Type B pancreatic cell (in vitro differentiated cells): ENCODE measurements around the gene CELSR2. TPM values are rescaled to one million over a fixed set of nuclear protein-coding genes. Genes with fewer than 3 reads are reported as not detected.
A peak's percentile ranks its signal among the peaks of the same experiment; 100 is the strongest.
"Not testable (repeated sequence)": the region's sequence is repeated elsewhere in the genome, so short reads cannot be mapped to it uniquely, and the experiment has no call there.

Source experiments
- DNase-seq: peaks from one replicate; pipeline ENCODE4 v3.0.0; 2021; ENCODE audit warnings: mixed read lengths; ENCODE audit not compliant: unreplicated experiment; ENCODE audit errors: extremely low spot score
- H3K27ac Mint-ChIP-seq: 2 replicates; pipeline ENCODE4 v1.8.0; 2021; ENCODE audit warnings: mild to moderate bottlenecking, mixed read lengths
- H3K27me3 Mint-ChIP-seq: 2 replicates; pipeline ENCODE4 v1.8.0; 2021; ENCODE audit warnings: mixed read lengths
- H3K36me3 Mint-ChIP-seq: 2 replicates; pipeline ENCODE4 v1.8.0; 2021; ENCODE audit warnings: mixed read lengths
- H3K4me1 Mint-ChIP-seq: one replicate; pipeline ENCODE4 v1.8.0; 2021; ENCODE audit warnings: mixed read lengths; ENCODE audit not compliant: unreplicated experiment
- H3K4me3 Mint-ChIP-seq: 2 replicates; pipeline ENCODE4 v1.8.0; 2021; ENCODE audit warnings: mild to moderate bottlenecking, mixed read lengths
- H3K9me3 Mint-ChIP-seq: 2 replicates; pipeline ENCODE4 v1.8.0; 2021; ENCODE audit warnings: mixed read lengths
- total RNA-seq: library from RNA; stranded (reverse); gene quantifications from 2 replicates; pipeline ENCODE4 v1.2.1, GENCODE V29; 2021; ENCODE audit warnings: low replicate concordance
- TF ChIP-seq, protein P1 (sequence below): fragments of 200-600 bp; sonication (generic); conservative IDR thresholded peaks from 2 replicates; pipeline ENCODE4 v1.5.0; 2021; ENCODE audit warnings: antibody characterized with exemption, mild to moderate bottlenecking

CELSR2 gene
- total RNA-seq, 1 donor from 2014 or later: 35.5 TPM

DNA sequence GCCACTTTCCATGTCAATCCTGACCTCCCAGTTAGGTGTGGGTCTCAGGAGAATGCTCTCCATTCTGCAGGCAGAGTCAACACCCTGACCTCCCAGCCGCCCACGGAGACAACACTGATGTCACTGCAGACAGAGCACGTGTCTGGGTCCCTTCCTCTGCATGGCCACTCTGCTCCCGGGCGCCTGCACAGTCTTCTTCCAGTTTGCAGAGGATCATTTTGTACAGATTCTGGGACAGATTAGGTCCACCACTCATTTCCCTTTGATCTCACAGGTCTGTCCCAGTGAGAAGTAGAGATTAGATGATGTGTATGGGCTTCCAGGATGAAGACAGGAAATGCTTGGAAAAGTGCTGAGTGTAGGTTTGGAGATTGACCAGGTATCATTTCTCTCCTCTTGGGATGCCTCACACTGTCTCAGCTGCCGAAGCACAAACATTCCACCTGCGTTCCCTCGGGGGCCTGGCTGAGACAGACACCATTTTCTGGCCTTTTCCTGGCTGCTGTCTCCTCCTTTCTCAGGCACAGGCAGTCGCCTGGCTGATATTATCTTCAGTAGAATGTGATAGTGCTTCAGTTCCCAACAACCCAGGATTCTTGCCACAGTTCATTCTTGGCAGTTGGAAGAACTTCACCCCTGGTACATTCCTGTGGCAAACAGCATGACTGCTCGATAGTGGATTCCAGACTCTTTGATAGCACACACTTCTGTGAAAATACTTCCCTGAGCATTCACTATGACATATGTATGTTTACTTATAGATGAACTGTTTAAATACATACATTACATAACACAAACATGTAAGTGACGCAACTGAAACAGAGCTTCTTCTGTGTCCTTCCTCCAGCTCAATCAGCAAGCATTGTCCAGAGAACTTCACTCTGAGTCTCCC is 49.6 kb downstream of the CELSR2 start:
- Mint-ChIP-seq H3K9me3 (no peaks in the 10 kb centered on the region), H3K4me1 (peaks cover 16% of the 10 kb centered on the region), H3K4me3 (no peak overlapping the region), H3K27ac (peak overlapping the region; percentile 81), H3K27me3 (peaks cover 4% of the 10 kb centered on the region), H3K36me3 (no peaks in the 10 kb centered on the region)
- DNase-seq: no peak
- TF ChIP-seq, protein P1, sequence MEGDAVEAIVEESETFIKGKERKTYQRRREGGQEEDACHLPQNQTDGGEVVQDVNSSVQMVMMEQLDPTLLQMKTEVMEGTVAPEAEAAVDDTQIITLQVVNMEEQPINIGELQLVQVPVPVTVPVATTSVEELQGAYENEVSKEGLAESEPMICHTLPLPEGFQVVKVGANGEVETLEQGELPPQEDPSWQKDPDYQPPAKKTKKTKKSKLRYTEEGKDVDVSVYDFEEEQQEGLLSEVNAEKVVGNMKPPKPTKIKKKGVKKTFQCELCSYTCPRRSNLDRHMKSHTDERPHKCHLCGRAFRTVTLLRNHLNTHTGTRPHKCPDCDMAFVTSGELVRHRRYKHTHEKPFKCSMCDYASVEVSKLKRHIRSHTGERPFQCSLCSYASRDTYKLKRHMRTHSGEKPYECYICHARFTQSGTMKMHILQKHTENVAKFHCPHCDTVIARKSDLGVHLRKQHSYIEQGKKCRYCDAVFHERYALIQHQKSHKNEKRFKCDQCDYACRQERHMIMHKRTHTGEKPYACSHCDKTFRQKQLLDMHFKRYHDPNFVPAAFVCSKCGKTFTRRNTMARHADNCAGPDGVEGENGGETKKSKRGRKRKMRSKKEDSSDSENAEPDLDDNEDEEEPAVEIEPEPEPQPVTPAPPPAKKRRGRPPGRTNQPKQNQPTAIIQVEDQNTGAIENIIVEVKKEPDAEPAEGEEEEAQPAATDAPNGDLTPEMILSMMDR: no peak

DNA sequence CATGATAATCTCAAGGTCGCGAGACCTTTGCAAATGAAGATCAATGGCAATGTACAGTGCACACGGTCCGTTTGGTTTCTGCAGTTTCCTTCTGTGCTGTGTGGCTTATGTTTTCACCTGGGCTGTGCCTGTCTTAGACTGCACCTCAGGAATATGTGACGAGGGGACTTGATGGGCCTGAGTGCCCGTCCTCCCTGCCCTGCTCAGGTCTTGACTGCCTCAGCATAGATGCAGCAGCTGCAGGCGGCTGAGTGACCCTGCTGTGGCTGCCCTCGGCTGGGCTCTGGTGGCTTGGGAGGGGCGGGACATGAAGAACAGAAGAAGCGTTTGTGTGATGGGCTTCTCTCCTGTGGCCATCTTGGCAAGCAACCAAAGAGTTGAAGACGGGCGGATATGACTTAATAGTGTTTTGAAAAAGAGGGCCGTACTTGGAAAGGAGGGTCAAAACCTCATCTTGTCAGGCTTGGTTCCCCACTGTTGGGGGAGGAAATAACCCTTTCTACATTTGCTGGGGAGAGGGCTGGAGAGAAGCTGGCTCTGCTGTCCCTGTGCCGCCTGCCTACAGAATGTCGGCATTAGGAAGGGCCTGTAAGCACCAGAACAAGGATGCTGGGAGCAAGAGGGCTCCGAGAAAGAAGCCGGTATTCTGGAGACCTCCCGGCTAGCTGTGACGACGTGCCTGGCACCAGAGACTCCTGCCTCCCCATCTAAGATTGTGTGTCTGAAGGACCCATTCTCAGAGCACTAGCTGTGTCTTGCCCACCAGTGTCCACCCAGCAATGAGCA is 50.4 kb downstream of the CELSR2 start:
- no peaks in the 10 kb centered on the region for H3K36me3 Mint-ChIP-seq
- peaks cover 16% of the 10 kb centered on the region for H3K4me1 Mint-ChIP-seq
- TF ChIP-seq, protein P1: no peak
- DNase-seq: no peak
- H3K27ac Mint-ChIP-seq: peak overlapping the region; percentile 85
- no peak overlapping the region for H3K4me3 Mint-ChIP-seq
- no peaks in the 10 kb centered on the region for H3K9me3 Mint-ChIP-seq
- peaks cover 4% of the 10 kb centered on the region for H3K27me3 Mint-ChIP-seq

DNA sequence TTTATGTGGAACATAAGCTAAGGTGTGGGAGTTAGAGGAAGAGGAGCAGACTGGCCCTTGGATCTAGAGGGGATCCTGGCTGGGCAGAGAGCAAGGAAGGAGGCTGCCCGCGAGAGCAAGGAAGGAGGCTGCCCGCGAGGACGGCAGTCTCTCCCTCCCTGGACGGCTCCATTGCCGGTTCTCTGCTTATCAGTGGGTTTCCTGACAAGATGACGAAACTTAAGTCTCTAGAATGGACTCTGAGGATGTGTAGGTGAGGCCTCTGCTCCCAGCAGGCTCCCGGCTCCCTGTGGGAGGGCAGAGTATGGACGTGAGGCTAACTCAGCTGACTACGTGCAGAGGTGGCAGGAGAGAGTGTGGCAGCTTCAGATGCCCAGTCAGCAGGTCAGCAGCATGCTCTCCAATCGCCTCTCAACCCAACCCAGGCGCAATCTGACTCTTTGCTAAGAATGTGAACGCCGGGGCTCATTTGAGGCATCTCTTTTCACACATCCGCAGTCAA is 51.4 kb downstream of the CELSR2 start:
- no peak overlapping the region for H3K4me3 Mint-ChIP-seq
- peaks cover 18% of the 10 kb centered on the region for H3K4me1 Mint-ChIP-seq
- no peak overlapping the region for H3K27ac Mint-ChIP-seq
- peaks cover under 1% of the 10 kb centered on the region for H3K27me3 Mint-ChIP-seq
- no peak for DNase-seq
- H3K36me3 Mint-ChIP-seq: no peaks in the 10 kb centered on the region
- H3K9me3 Mint-ChIP-seq: no peaks in the 10 kb centered on the region
- TF ChIP-seq, protein P1: no peak

DNA sequence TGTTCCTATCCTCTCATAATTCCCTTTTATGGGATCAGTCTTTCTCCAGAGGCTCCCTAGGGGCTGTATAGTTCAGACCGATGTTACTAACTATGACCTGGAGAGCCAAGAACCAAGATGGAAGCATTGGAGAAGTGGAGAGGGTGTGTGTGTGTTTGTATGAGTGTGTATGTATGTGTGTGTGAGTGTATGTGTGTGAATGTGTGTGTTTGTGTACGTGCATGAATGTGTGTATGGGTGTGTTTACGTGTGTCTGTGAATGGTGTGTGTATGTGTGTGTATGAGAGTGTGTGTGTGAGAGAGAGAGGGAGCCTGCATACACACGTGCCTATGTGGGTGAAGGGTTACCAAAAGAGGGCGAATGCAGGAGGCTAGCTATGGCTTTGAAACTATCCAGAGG is 52.5 kb downstream of the CELSR2 start:
- DNase-seq: no peak
- Mint-ChIP-seq H3K9me3 (no peaks in the 10 kb centered on the region), H3K4me1 (peaks cover 26% of the 10 kb centered on the region), H3K4me3 (no peak overlapping the region), H3K36me3 (no peaks in the 10 kb centered on the region), H3K27ac (no peak overlapping the region), H3K27me3 (no peaks in the 10 kb centered on the region)
- TF ChIP-seq, protein P1: no peak

DNA sequence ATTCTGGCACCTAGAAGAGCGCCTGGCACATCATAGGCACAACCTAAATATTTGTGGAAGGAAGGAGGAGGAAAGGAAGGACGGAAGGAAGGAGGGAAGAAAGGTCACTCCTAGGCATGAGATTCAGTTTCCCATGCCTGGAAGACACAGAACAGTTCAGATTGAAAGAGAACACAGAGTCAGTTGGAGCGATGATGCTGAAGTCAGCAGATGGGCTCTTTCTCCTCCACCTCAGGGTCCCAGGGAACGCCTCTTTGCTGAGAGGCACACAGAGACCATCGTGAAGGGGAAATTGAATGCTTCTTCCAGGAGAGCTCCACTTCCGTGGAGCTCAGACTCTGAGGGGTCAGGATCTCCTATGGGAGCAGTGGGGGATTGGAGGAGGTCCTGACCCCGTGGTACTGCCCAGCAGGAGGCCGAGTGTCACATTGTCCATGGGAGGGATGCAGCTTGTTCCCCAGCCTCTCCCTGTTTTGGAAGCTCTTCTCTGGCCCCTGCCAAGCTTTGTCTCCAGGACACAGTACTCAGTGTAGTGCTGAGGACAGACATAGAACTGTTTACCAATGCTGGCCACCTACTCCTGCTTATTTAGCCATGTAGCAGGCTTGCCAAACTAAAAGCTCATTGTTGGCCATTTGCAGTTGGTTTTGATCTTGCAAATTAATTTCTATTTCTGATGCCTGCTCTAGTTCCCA is 55.0 kb downstream of the CELSR2 start:
- H3K4me3 Mint-ChIP-seq: no peak overlapping the region
- no peak overlapping the region for H3K27ac Mint-ChIP-seq
- no peak for DNase-seq
- no peaks in the 10 kb centered on the region for H3K36me3 Mint-ChIP-seq
- TF ChIP-seq, protein P1: no peak
- peaks cover 26% of the 10 kb centered on the region for H3K4me1 Mint-ChIP-seq
- no peaks in the 10 kb centered on the region for H3K27me3 Mint-ChIP-seq
- H3K9me3 Mint-ChIP-seq: no peaks in the 10 kb centered on the region

DNA sequence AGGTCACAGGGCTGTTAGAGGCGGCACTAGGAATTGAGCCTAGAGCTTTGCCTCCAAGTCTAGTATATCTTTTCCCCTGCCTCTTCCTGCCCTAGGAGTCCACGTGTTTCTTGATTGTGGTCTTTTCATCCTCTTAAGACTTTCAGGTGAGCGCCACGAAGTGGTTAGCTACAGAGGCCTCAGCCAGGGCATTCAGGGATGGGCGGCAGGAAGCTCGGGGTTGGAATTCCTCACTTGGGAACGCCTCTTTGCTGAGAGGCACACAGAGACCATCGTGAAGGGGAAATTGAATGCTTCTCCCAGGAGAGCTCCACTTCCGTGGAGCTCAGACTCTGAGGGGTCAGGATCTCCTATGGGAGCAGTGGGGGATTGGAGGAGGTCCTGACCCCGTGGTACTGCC is 56.7 kb downstream of the CELSR2 start:
- not testable (repeated sequence) for H3K27me3 Mint-ChIP-seq, H3K36me3 Mint-ChIP-seq, H3K9me3 Mint-ChIP-seq, DNase-seq, H3K4me3 Mint-ChIP-seq
- peak overlapping the region; percentile 82 for H3K27ac Mint-ChIP-seq
- H3K4me1 Mint-ChIP-seq: peaks cover 21% of the 10 kb centered on the region
